Fibroblast of skin of scalp (primary cell): Measurements from ENCODE around the gene PTGFRN.

Source experiments
- DNase-seq: peaks from one replicate; pipeline ENCODE4 v3.0.0-alpha.2; 2013

The PTGFRN gene

GRCh38 chr1:117003223-117003875 is 93.6 kb downstream of the PTGFRN start:
- no peak for DNase-seq

- DNase-seq, result no peak
Observed at GRCh38 chr1:117007719-117008013, 98.0 kb downstream of the PTGFRN start.

- no peak for DNase-seq
Observed at GRCh38 chr1:117008656-117009055, 98.9 kb downstream of the PTGFRN start.

- DNase-seq, result no peak
Observed at GRCh38 chr1:117009132-117009531, 99.4 kb downstream of the PTGFRN start.

GRCh38 chr1:117010310-117010969 is 100.7 kb downstream of the PTGFRN start:
- DNase-seq, result no peak

- no peak for DNase-seq
Observed at GRCh38 chr1:117011334-117011733, 101.6 kb downstream of the PTGFRN start.

GRCh38 chr1:117013309-117013858 is 103.7 kb downstream of the PTGFRN start:
- no peak for DNase-seq

- DNase-seq, result no peak
Observed at GRCh38 chr1:117014209-117014608, 104.5 kb downstream of the PTGFRN start.

- DNase-seq, result no peak
Observed at GRCh38 chr1:117015724-117016123, 106.0 kb downstream of the PTGFRN start.

GRCh38 chr1:117017062-117017461 is 107.3 kb downstream of the PTGFRN start:
- no peak for DNase-seq

- no peak for DNase-seq
Observed at GRCh38 chr1:117017648-117018047, 107.9 kb downstream of the PTGFRN start.

- no peak for DNase-seq
Observed at GRCh38 chr1:117020526-117021156, 110.9 kb downstream of the PTGFRN start.

GRCh38 chr1:117022114-117022513 is 112.4 kb downstream of the PTGFRN start:
- DNase-seq, result no peak

- no peak for DNase-seq
Observed at GRCh38 chr1:117025568-117025967, 115.9 kb downstream of the PTGFRN start.

GRCh38 chr1:117026361-117026760 is 116.6 kb downstream of the PTGFRN start:
- peak; percentile 38 for DNase-seq

- no peak for DNase-seq
Observed at GRCh38 chr1:117029685-117030084, 120.0 kb downstream of the PTGFRN start.

- no peak for DNase-seq
Observed at GRCh38 chr1:117030271-117030877, 120.7 kb downstream of the PTGFRN start.

- DNase-seq, result no peak
Observed at GRCh38 chr1:117032266-117032665, 122.5 kb downstream of the PTGFRN start.

GRCh38 chr1:117032681-117033539 is 123.2 kb downstream of the PTGFRN start:
- DNase-seq, result no peak

GRCh38 chr1:117033772-117034171 is 124.1 kb downstream of the PTGFRN start:
- no peak for DNase-seq

- DNase-seq, result no peak
Observed at GRCh38 chr1:117034791-117035290, 125.1 kb downstream of the PTGFRN start.

GRCh38 chr1:117036018-117036461 is 126.3 kb downstream of the PTGFRN start:
- no peak for DNase-seq
